Heart right ventricle (tissue), 16 donors: Measurements from ENCODE around the gene ASB5. TPM values are rescaled to one million over a fixed set of nuclear protein-coding genes. Genes with fewer than 3 reads are reported as not detected.

ENCODE experiments used
- ATAC-seq, 8 donors: fragments of 200-7000 bp; cut with Tn5 transposase; one replicate each; pipeline ENCODE4 v1.9.1; 2020; ENCODE audit warnings: mild to moderate bottlenecking in 8 of 8, moderate library complexity in 8 of 8, moderate number of reproducible peaks in 1 of 8
- DNase-seq, 2 donors: peaks; one replicate each; pipeline ENCODE4 v3.0.0-alpha.2; 2020
- H3K27ac ChIP-seq, 10 donors: fragments of 200-600 bp; sonication (generic) in 2 of 10; one replicate each; pipeline versions ENCODE4 v1.5.0 to v1.8.0; 2020 to 2022; ENCODE audit warnings: mild to moderate bottlenecking in 3 of 10
- H3K27me3 ChIP-seq, 7 donors: fragments of 200-600 bp; one replicate each; pipeline ENCODE4 v1.8.0; 2021 to 2022; ENCODE audit warnings: mild to moderate bottlenecking in 2 of 7
- H3K36me3 ChIP-seq, 9 donors: fragments of 200-600 bp; sonication (generic) in 1 of 9; one replicate each; pipeline versions ENCODE4 v1.5.0 to v1.8.0; 2020 to 2022; ENCODE audit warnings: mild to moderate bottlenecking in 2 of 9
- H3K4me1 ChIP-seq, 9 donors: fragments of 200-600 bp; sonication (generic) in 1 of 9; one replicate each; pipeline versions ENCODE4 v1.5.0 to v1.8.0; 2020 to 2022; ENCODE audit warnings: mild to moderate bottlenecking in 4 of 9
- H3K4me3 ChIP-seq, 10 donors: fragments of 200-600 bp; sonication (generic) in 2 of 10; one replicate each; pipeline versions ENCODE4 v1.5.0 to v1.8.0; 2020 to 2022; ENCODE audit warnings: mild to moderate bottlenecking in 7 of 10, moderate library complexity in 2 of 10
- H3K9me3 ChIP-seq, 11 donors: fragments of 200-600 bp in 10 of 11; sonication (generic) in 2 of 11; one replicate each; pipeline versions ENCODE4 v1.5.0 to v1.8.0; 2013 to 2022; ENCODE audit warnings: mild to moderate bottlenecking in 2 of 11, control low read depth in 1 of 11, moderate library complexity in 1 of 11
- WGBS, 2 donors: extraction: QIAGEN DNeasy Blood & Tissue Kit; methylation state at CpG; one replicate each; pipeline ENCODE4 v1.1.7; 2013; ENCODE audit warnings: inconsistent platforms in 1 of 2; 5-methylcytosine and 5-hydroxymethylcytosine counted together
- intact Hi-C, 10 donors: fragments of 100-400 bp; cut with DNase I; formaldehyde crosslinking; loops; one replicate each; pipeline versions ENCODE4 v1.11.1 to v1.14.2; 2022
- polyA plus RNA-seq, 2 donors: library from polyadenylated mRNA; stranded (reverse); fragments of 200-250 nt; gene quantifications; one replicate each; pipeline ENCODE4 v1.2.3, GENCODE V29; 2013
- total RNA-seq, 10 donors: library from RNA; stranded (reverse); fragmentation: NEBNext Ultra II Directional in 3 of 10; extraction: Animal tissue kit (Norgen Biotek cat#: 25700) in 3 of 10; gene quantifications; one replicate each; pipeline versions ENCODE4 v1.2.1 to v1.2.4, GENCODE V29; 2021 to 2023
- TF ChIP-seq, protein P1 (sequence below), 9 donors: fragments of 200-600 bp; sonication (generic) in 2 of 9; IDR thresholded peaks; one replicate each; pipeline versions ENCODE4 v1.5.0 to v1.8.0; 2021 to 2022; ENCODE audit warnings: antibody characterized with exemption in 9 of 9, mild to moderate bottlenecking in 5 of 9, moderate library complexity in 1 of 9
- donor health status: Arrhythmogenic right ventricular cardiomyopathy.
- donor health status: ischemic (EF 13 %, LVEDD 7.1; RV severe dilation, severe dysfunction).
- donor health status: healthy with polysubstance abuse.
- donor health status: DM: no; HTN: yes; CAD: no.
- donor health status: DM: no; HTN: no; CAD: no.
- donor health status: ischemic (EF 25% LVEDD 6.9; RV normal size, moderate dysfunction).
- donor health status: ischemic (EF 25% LVEDD 5.7; RV mildly dilated, moderate dysfunction).
- donor health status: healthy.
- donor health status: DM: yes; HTN: yes; CAD: no.
- donor health status: Ischemic cardiomyopathy.
- donor health status: ischemic (EF 35%, LVEDD 5.7; RV mildly dilated, moderate dysfunction).
- donor health status: nonischemic (EF 11% LVEDD 7.7; RV severe dilation, severe dysfunction).
- donor health status: DM: yes; HTN: yes; CAD: no.
- donor health status: PGD.
- donor health status: ischemic (EF 29% LVEDD 5.4; RV normal size, mild dysfunction).
- donor health status: nonischemic (EF 23%, LVEDD 6.1; RV moderate dilation, normal function).

Gene ASB5
- total and polyA plus RNA-seq, 12 donors, result 0.95 to 6.5 (median 3.8) TPM

DNA sequence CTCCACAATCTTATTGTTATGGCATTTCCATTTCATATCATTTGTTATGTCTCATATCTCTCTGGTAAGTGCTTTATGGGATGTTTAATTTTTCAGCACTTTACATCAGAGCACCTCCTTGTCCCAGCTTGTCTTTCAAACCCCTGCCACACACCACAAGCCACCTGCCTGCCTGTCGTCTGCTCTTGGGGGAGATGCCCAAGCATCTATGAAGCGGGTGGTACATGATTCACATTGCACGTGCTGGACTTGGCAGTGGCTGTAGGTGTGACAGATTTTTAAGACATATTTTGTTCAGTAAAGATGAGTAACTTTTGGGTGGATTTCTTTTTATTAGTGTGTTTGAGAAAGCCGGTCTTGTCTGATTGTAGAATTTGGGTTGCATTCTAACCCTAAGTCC is 59.5 kb downstream of the ASB5 start:
- no peaks in the 10 kb centered on the region for H3K27me3 ChIP-seq
- peaks cover 0 to 5% (median 0%) of the 10 kb centered on the region in 9 donors for H3K4me1 ChIP-seq
- peaks cover 0 to 11% (median 0%) of the 10 kb centered on the region in 11 donors for H3K9me3 ChIP-seq
- 85 to 89% methylated on average over 4 of the region's 4 CpGs for WGBS, 2 donors
- DNase-seq (no peak), ATAC-seq (no peak)
- H3K36me3 ChIP-seq, result no peaks in the 10 kb centered on the region
- H3K27ac ChIP-seq, result no peak overlapping the region
- intact Hi-C loops, result no loop called here
- no peak overlapping the region for H3K4me3 ChIP-seq
- TF ChIP-seq, protein P1, sequence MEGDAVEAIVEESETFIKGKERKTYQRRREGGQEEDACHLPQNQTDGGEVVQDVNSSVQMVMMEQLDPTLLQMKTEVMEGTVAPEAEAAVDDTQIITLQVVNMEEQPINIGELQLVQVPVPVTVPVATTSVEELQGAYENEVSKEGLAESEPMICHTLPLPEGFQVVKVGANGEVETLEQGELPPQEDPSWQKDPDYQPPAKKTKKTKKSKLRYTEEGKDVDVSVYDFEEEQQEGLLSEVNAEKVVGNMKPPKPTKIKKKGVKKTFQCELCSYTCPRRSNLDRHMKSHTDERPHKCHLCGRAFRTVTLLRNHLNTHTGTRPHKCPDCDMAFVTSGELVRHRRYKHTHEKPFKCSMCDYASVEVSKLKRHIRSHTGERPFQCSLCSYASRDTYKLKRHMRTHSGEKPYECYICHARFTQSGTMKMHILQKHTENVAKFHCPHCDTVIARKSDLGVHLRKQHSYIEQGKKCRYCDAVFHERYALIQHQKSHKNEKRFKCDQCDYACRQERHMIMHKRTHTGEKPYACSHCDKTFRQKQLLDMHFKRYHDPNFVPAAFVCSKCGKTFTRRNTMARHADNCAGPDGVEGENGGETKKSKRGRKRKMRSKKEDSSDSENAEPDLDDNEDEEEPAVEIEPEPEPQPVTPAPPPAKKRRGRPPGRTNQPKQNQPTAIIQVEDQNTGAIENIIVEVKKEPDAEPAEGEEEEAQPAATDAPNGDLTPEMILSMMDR (IDR thresholded peaks at IDR 0.05), result no peak

GRCh38 chr4:176207839-176208238 is 61.2 kb downstream of the ASB5 start:
- Histone ChIP-seq H3K4me3 (no peak overlapping the region), H3K4me1 (peaks cover 0 to 5% (median 0%) of the 10 kb centered on the region in 9 donors), H3K36me3 (no peaks in the 10 kb centered on the region), H3K9me3 (peaks cover 0 to 10% (median 0%) of the 10 kb centered on the region in 11 donors), H3K27me3 (no peaks in the 10 kb centered on the region), H3K27ac (peak overlapping the region in 1 of 10 donors; percentile 19)
- 54 to 58% methylated on average over 5 of the region's 5 CpGs for WGBS, 2 donors
- DNase-seq, result no peak
- intact Hi-C loops, result no loop called here
- TF ChIP-seq, protein P1 (IDR thresholded peaks at IDR 0.05), result no peak
- peak in 5 of 8 donors; percentile 48 to 96 (median 73) for ATAC-seq

- intact Hi-C loops, result no loop called here
- H3K36me3 ChIP-seq, result no peaks in the 10 kb centered on the region
- ATAC-seq (no peak), DNase-seq (no peak)
- TF ChIP-seq, protein P1 (IDR thresholded peaks at IDR 0.05), result no peak
- H3K27me3 ChIP-seq, result no peaks in the 10 kb centered on the region
- H3K27ac ChIP-seq, result no peak overlapping the region
- 53 to 57% methylated on average over 4 of the region's 4 CpGs for WGBS, 2 donors
- no peaks in the 10 kb centered on the region for H3K9me3 ChIP-seq
- peaks cover 0 to 5% (median 0%) of the 10 kb centered on the region in 9 donors for H3K4me1 ChIP-seq
- no peak overlapping the region for H3K4me3 ChIP-seq
Measured at GRCh38 chr4:176205299-176205698, 63.7 kb downstream of the ASB5 start.

- intact Hi-C loops, result loop anchor here in 6 of 10 donors (5.0 to 10.0 kb wide), 6 partner anchors 34 to 1116 kb away; partner anchors contain the start of gene SPCS3 (in 2 of the 6)
- H3K27ac ChIP-seq, result no peak overlapping the region
Measured at GRCh38 chr4:176198316-176198903, 70.6 kb downstream of the ASB5 start.

More at GRCh38 chr4:176198316-176198903, 70.6 kb downstream of the ASB5 start:
- Histone ChIP-seq H3K27me3 (no peaks in the 10 kb centered on the region), H3K4me3 (no peak overlapping the region), H3K9me3 (no peaks in the 10 kb centered on the region), H3K4me1 (peaks cover 0 to 11% (median 5%) of the 10 kb centered on the region in 9 donors), H3K36me3 (no peaks in the 10 kb centered on the region)
- TF ChIP-seq, protein P1 (IDR thresholded peaks at IDR 0.05), result no peak
- ATAC-seq (no peak), DNase-seq (no peak)
- 81 to 87% methylated on average over 8 of the region's 8 CpGs for WGBS, 2 donors
